Stimulated activated CD8-positive, alpha-beta memory T cell treated with anti-CD3 and anti-CD28 coated beads, Interleukin-7, amount 100 ng/mL, for 24 hours (primary cell): Measurements from ENCODE around the gene SH3D19.
"Not testable (repeated sequence)": the region's sequence is repeated elsewhere in the genome, so short reads cannot be mapped to it uniquely, and the experiment has no call there.

ENCODE experiments used
- DNase-seq: peaks from one replicate; pipeline ENCODE4 v3.0.0-alpha.2; 2020; ENCODE audit warnings: low read depth

SH3D19 gene

DNA sequence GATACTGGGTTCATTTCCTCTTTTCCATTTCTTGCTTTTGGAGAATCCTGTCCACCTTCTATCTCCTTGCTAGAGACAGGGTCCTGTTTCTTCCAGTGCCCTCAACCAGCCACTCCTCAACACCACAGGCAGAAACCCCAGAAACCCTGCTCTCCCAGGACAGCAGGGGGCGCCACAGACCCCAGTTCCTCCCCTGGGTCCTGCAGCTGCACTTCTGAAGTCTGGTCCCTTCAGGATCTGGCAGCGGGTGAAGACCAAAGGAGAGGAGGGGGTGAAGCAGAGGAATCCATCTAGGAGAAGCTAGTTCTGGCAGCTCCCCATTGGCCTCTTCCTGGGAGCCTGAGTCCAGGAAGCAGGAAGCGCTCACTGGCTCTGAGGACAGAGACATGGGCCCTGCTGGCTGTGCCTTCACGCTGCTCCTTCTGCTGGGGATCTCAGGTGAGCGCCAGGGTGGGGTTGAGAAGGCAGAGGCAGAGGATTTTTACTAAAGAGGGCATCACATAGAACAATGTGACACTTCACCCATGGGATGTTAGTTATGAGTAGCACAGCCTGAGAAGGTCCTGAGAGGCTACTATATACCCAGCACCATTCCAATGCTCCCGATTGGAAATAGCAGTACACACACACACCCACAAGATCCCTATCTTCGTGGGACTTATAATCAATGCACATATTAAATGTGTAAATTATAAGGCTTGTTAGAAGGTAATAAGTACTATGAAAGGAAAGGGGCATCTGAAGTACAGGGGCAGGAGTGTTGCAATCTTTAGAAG lies 48.4 kb downstream of the SH3D19 start, which contains the start of gene PRSS48:
PRSS48 (plus strand) TSS at position 375 of the 776 bp plus-strand sequence; CDS start at position 387, 12 bp downstream.
- peak; percentile 16 for DNase-seq

DNA sequence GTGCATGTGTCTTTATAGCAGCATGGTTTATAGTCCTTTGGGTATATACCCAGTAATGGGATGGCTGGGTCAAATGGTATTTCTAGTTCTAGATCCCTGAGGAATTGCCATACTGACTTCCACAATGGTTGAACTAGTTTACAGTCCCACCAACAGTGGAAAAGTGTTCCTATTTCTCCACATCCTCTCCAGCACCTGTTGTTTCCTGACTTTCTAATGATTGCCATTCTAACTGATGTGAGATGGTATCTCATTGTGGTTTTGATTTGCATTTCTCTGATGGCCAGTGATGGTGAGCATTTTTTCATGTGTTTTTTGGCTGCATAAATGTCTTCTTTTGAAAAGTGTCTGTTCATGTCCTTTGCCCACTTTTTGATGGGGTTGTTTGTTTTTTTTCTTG lies 56.5 kb downstream of the SH3D19 start:
- DNase-seq = not testable (repeated sequence)

DNA sequence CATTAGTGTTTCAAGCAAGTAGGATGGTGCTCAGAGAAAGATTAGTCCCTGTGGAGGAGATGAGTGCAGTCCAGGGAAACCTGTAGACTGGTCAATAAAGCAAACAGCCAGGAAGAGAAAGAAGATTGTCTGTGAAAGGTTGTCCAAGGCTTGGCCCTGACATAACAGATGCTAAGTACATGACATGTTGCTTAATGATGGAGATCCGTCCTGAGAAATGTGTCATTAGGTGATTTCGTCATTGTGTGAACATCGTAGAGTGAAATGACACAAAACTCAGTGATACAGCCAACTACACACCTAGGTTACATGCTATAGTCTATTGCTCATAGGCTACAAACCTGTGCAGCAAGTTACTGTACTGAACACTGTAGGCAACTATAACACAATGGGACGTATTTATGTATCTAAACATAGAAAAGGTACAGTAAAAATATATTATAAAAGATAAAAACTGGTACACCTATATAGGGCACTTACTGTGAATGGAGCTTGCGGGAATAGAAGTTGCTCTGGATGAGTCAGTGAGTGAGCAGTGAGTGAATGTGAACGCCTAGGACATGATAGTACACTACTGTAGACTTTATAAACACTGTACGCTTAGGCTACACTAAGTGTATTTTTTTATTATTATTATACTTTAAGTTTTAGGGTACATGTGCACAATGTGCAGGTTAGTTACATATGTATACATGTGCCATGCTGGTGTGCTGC lies 57.4 kb downstream of the SH3D19 start:
- no peak for DNase-seq

DNA sequence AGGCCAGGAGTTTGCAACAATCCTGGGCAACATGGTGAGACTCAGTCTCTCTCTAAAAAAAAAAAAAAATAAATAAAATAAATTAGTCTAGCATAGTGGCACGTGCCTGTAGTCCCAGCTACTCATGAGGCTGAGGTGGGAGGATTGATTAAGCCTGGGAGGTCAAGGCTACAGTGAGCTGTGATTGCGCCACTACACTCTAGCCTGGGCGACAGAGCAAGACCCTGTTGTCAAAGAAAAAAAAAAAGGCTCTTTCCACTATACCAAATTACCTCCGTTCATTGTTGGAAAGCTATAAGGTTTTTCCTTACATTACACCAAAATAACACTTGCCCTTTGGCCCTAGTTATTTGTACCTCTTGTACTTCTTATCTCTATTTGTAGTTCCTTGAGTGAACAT lies 58.3 kb downstream of the SH3D19 start:
- DNase-seq = no peak

DNA sequence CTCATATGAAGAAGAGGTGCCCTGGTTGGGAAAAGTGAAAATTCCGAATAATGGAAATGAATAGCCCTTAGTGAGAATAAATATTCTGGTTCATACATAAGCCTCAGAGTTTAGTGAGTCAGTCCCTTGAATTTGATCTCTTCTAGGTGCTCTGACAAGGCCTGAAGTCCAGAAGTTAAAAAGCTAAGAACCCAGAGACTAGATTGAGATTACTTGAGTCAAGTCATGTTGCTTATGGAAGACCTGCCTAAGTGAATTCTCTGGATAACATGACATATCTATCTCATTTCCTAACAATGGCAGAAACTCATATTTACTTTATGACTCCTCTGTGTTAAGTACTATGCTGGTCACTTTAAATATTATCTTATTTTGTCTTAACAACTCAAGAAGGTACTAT lies 58.9 kb downstream of the SH3D19 start:
- no peak for DNase-seq

DNA sequence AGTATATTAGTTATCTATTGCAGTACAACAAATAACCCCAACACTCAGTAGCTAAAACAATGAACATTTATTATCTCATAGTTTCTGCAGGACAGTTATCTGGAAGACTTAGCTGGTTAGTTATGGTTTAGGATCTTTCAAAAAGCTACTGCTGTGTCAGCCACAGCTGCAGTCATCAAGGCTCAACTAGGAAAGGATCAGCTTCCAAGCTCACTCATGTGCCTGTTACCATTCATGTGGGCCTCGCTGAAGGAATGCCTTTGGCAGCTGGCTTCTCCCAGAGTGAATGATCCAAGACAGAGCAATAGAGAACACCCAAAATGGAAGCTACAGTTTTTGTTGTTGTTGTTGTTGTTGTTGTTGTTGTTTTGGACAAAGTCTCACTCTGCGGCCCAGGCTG lies 62.0 kb downstream of the SH3D19 start:
- no peak for DNase-seq

DNA sequence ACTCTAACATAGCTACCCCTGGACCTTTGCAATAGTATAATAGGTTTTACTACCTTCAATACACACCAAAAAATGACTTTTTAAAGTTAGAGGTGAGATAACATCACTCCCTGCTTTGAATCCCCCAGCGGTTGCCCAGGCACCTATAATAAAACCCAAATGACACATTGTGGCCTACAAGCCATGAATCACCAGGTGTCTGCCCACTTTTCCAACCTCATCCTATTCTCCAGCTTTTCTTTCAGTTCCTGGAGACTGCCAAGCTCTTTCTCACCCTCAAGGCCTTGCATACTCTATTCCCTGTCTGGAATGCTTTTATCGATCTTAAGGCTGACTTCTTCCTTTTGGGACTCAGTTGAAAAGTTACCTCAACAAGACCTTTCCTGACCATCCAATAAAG lies 64.9 kb downstream of the SH3D19 start:
- DNase-seq = no peak

DNA sequence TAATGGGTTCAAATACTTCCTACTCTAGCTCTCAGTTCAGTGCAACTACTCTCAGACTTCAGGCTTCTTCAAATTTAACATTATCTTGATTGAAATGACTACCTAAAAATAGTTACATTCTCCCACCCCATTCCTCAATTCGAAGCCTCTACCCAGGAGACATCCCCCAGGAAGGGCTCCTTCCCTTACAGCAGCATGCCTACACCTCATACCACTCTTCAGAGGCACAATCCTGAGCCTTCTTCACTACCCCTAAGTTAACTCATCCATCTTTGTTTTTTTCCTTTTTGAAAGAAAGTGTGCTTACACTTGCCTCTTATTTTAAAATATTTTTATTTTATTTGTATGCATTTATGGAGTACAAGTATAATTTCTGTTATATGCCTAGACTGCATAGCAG lies 65.7 kb downstream of the SH3D19 start:
- DNase-seq = no peak

DNA sequence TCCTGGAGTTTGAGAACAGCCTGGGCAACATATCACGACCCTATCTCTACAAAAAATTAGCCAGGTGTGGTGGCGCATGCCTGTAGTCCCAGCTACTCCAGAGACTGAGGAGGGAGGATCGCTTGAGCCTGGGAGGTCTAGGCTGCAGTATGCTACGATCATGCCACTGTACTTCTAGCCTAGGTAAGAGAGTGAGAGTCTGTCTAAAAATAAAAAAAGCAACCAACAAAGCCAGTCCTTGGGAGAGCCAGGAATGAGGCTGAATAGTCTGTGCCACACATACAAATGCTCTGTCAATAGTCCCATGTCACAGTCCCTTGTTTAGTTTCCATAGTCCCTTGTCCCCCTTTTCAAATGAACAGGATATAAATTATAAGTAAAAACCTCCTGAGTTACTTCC lies 67.7 kb downstream of the SH3D19 start:
- DNase-seq = no peak

DNA sequence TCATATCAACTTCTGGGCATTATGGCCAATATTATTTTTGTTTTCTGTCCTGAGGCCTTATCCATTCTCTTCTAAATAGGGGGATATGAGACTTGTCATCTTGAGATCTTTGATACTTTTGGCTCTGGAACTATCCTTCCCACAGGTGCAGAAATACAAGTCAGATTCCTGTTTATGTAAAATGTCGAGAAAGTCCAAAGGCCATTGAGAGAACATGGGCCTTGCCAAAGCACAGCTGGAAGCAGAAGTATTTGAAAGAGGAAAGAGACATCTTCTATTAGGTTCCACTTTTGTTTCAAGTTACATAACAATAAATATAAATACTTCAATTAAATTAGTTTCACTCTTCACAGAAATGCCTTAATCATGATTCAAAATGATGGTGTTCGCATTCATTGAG lies 69.3 kb downstream of the SH3D19 start:
- no peak for DNase-seq

DNA sequence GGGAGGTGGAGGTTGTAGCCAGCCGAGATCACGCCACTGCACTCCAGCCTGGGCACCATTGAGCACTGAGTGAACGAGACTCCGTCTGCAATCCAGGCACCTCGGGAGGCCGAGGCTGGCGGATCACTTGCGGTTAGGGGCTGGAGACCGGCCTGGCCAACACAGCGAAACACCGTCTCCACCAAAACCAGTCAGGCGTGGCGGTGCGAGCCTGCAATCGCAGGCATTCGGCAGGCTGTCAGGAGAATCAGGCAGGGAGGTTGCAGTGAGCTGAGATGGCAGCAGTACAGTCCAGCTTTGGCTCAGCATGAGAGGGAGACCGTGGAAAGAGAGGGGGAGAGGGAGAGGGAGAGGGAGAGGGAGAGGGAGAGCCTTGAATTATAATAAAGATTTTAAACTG lies 69.7 kb downstream of the SH3D19 start:
- not testable (repeated sequence) for DNase-seq

DNA sequence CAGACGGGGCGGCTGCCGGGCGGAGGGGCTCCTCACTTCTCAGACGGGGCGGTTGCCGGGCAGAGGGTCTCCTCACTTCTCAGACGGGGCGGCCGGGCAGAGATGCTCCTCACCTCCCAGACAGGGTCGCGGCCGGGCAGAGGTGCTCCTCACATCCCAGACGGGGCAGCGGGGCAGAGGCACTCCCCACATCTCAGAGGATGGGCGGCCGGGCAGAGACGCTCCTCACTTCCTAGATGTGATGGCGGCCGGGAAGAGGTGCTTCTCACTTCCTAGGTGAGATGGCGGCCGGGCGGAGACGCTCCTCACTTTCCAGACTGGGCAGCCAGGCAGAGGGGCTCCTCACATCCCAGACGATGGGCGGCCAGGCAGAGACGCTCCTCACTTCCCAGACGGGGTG lies 70.2 kb downstream of the SH3D19 start:
- not testable (repeated sequence) for DNase-seq

DNA sequence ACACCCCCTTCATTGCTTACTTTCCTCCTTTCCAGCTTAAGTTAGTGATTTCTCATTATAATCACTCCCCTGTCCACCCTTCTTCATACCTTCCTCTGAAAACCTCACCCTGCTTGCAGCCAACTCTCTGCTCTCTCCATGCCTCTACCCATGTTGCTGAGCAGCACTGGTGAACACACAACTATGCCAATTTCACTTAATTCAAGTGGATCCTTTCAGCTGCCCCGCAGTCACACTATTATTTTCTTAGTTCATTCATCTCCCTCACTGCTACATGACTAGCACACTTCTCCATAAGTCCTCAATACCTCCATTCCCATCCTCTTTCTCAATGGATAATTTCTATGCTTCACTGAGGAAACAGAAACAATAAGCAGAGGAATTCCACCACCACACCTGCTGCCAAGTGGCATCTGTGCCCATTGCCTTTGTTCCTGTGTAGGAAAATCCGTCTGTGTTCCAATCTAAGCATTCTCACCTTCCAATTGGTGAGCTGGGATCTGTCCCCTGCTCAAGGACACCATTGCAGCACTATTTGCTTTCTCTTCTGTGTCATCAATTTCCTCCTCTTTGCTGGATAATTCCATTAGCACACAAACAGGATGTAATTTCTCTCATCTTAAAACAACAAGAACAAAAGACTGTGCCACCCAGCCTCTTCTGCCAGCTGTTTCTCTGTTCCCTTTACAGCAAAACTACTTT lies 73.7 kb downstream of the SH3D19 start:
- DNase-seq = no peak

DNA sequence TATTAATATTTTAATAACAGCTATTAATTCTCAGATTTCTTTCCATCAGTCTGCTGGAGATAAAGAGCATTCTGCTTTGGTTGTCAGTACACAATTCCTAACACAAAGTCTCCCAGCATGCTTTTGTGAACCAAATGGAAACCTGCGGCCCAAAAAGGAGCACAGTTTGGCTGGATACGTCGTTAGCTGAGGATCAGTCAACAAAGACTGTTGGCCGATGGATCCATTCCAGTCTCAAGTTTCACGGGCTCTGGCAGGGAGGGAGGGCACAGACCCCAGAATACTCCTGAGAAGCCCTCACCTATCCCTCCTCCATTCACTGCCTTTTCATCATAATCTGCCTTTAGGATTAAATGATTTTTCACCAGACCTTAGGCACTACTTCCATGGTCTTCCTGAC lies 74.7 kb downstream of the SH3D19 start:
- no peak for DNase-seq

DNA sequence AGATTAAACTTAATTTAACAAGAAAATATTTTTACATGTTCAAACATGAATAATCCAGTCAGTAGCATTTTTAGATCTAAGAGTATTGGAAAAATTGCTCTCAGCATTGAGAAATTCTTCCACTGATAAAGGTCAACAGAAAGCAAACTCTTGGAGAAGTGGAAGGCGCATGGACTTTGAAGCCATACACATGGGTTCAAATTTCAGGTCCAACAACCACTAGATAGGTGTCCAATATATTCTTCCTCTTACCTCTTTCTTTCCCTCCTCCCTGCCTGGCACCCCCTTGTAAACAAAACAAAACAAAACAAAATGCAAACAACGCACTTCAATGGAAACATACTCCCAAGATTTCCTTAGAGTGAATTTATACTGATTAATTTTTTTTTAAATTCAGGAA lies 76.9 kb downstream of the SH3D19 start:
- DNase-seq = no peak

DNA sequence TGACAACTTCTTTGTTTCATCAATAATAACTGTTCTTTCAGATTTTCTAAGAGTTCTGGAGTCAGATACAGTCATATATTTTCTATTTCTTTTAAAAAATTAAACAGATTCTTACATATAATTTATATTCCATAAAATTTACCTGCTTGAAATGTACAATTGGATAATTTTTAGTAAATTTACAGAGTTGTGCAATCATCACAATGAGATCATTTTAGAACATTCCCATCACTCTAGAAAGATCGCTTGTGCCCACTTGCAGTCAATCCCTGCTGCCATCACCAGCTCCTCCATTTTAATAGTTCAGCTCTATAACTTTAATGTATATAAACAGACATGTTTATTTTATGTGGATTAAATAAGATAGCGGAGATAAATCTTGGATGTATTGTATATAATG lies 78.0 kb downstream of the SH3D19 start:
- no peak for DNase-seq

DNA sequence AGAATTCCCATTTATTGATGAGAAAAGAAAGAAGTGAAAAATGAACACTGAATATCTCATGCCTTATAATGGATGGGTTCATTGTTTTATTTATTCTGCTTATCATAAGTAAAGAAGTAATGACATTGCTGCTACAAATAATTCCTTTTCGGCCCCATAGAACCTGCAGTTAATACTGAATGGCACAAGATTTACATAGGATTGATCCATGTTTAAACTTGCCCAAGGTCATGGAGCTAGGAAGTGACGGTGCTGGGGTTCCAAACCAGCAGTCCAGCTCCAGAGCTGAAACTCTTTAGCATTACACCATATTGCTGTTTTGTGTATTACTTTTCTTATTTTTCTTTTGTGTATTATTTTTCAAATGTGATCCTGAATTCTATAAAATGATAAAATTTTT lies 78.7 kb downstream of the SH3D19 start:
- DNase-seq = no peak

DNA sequence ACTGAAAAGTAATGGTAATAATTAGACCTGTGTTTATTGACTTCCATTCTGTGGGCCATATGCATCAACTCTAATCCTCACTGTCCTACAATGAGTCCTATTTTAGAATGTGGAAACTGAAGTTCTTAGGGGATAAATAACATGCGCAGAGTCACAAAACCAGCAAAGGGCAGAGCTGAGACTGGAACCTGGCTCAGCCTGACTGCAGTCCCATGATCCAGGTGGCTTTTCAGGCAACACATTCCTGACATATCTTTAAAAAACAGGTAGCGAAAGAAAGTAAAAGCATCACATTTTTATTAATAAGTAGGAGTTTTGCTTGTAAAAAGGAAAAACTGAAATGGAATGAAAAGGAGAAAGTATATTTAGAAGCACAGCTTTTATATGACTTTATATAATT lies 83.1 kb downstream of the SH3D19 start:
- no peak for DNase-seq

DNA sequence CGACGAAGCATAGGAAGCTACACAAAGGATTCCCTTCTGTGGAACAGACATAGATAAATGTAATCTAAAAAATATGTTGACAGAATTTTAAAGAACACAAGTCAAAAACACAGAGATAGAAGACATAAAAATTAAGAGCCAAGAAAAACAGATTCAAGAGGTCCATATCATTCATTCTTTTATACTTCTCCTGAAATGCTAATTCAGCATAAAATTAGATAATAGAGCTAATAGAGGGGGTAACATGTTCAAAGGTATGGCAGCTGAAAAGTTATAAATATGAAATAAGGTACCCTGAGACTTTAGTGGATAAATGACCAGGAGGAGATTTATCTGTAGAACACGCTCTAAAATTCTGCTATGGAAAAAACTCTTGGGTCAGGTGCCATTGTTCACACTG lies 85.8 kb downstream of the SH3D19 start:
- no peak for DNase-seq

DNA sequence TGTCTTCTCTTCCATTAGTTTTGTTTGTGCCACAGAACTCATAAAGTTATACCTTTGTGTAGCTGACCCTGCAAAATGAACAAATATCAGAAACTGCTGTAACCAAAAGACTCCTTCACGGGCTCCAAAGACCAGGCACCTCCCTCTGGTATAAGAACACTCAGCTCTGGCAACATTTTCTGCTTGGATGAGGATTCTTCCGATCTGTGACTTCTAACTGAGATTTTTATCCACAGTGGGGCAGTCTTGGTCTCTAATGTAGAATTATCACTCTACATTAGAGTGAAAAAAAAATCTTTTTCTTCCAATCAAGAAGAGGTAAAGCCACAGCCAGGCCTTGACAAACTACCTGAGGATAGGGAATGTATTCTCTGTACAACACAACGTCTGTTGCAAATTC lies 86.9 kb downstream of the SH3D19 start:
- DNase-seq = no peak

DNA sequence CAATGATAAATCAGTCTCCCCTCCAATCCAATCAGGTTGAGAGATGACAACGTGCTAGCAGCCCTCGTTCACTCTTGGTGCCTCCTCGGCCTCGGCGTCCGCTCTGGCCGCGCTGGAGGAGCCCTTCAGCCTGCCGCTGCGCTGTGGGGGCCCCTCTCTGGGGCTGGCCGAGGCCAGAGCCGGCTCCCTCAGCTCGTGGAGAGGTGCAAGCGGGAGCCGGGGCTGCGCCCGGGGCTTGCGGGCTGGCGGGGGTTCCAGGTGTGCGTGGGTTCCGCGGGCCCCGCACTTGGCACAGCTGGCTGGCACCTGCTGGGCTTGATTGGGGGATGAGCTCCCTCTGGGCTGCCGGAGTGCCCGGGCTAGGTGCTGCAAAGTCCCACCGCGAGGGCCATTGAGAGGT lies 89.4 kb downstream of the SH3D19 start:
- no peak for DNase-seq

DNA sequence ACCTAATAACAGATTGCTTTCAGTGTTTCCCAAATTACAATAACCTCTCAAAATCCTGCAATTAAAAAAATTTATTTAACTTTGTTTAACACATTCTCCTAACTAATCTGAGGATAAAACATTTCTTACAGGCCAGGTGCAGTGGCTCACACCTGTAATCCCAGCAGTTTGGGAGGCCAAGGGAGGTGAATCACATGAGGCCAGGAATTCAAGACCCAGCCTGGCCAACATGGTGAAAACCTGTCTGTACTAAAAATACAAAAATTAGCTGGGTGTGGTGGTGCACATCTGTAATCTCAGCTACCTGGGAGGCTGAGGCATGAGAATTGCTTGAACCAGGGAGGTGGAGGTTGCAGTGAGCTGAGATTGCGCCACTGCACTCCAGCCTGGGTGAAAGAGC lies 90.0 kb downstream of the SH3D19 start:
- not testable (repeated sequence) for DNase-seq

DNA sequence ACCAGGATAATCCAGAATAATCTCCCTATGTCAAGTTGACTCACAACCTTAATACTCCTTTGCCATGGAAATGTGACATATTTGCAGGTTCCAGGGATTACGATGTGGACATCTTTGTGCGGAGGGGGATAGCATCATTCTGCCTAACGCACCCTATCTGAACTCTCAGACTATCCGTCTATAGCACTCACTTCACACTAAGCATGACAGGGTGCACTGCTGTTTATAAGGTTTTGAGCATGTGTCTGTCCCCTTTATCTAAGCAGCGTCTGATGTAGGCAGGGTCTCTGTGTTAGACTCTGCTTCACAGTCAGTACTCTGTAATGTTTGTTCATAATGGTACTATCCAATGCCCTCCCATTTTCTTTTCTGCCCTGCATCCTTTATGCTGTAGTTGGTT lies 91.8 kb downstream of the SH3D19 start:
- no peak for DNase-seq
